SK-N-SH treated with all-trans-retinoic acid at 6 μM for 48 hours (cell line): Measurements from ENCODE around the gene TAF3.

ENCODE experiments used
- ATAC-seq: fragments of 200-7000 bp; cut with Tn5 transposase; 3 replicates; pipeline ENCODE4 v1.9.1; 2020; ENCODE audit warnings: mild to moderate bottlenecking, moderate library complexity
- CSDC2 ChIP-seq: fragments of 250-450 bp; sonication (Bioruptor Pico); IDR thresholded peaks from 2 replicates; pipeline ENCODE4 v1.5.0; 2020; ENCODE audit warnings: mild to moderate bottlenecking, moderate library complexity
- CSRNP3 ChIP-seq: fragments of 250-450 bp; sonication (Bioruptor Pico); IDR thresholded peaks from 2 replicates; pipeline ENCODE4 v1.5.1; 2021; ENCODE audit warnings: mild to moderate bottlenecking, moderate library complexity
- ESRRG ChIP-seq: fragments of 250-450 bp; sonication (Bioruptor Pico); IDR thresholded peaks from 2 replicates; pipeline ENCODE4 v1.6.1; 2021; ENCODE audit warnings: mild to moderate bottlenecking
- GLIS3 ChIP-seq: fragments of 250-450 bp; sonication (Bioruptor Pico); IDR thresholded peaks from 2 replicates; pipeline ENCODE4 v1.5.0; 2020; ENCODE audit warnings: mild to moderate bottlenecking, moderate library complexity
- ISL1 ChIP-seq: fragments of 250-450 bp; sonication (Bioruptor Pico); IDR thresholded peaks from 2 replicates; pipeline ENCODE4 v2.1.2; 2022; ENCODE audit warnings: mild to moderate bottlenecking, moderate library complexity
- PATZ1 ChIP-seq: fragments of 250-450 bp; sonication (Bioruptor Pico); IDR thresholded peaks from 2 replicates; pipeline ENCODE4 v1.8.0; 2020; ENCODE audit warnings: mild to moderate bottlenecking, moderate library complexity, borderline replicate concordance
- POU6F1 ChIP-seq: fragments of 250-450 bp; sonication (Bioruptor Pico); IDR thresholded peaks from 2 replicates; pipeline ENCODE4 v1.8.0; 2021; ENCODE audit warnings: low read depth, mild to moderate bottlenecking, moderate library complexity, borderline replicate concordance
- PPARA ChIP-seq: fragments of 250-450 bp; sonication (Bioruptor Pico); IDR thresholded peaks from 2 replicates; pipeline ENCODE4 v1.5.0; 2020; ENCODE audit warnings: mild to moderate bottlenecking, borderline replicate concordance
- RARB ChIP-seq: fragments of 250-450 bp; sonication (Bioruptor Pico); IDR thresholded peaks from 2 replicates; pipeline ENCODE4 v1.8.0; 2021; ENCODE audit warnings: mild to moderate bottlenecking, moderate library complexity
- TCF4 ChIP-seq: fragments of 250-450 bp; sonication (Bioruptor Pico); IDR thresholded peaks from 2 replicates; pipeline ENCODE4 v1.8.0; 2021; ENCODE audit warnings: mild to moderate bottlenecking, moderate library complexity, borderline replicate concordance
- TOX ChIP-seq: fragments of 250-450 bp; sonication (Bioruptor Pico); IDR thresholded peaks from 2 replicates; pipeline ENCODE4 v1.8.0; 2021; ENCODE audit warnings: mild to moderate bottlenecking, moderate library complexity, borderline replicate concordance
- ZFP3 ChIP-seq: fragments of 250-450 bp; sonication (Bioruptor Pico); IDR thresholded peaks from 2 replicates; pipeline ENCODE4 v1.5.0; 2020; ENCODE audit warnings: mild to moderate bottlenecking, moderate library complexity
- ZFP30 ChIP-seq: fragments of 450-650 bp; formaldehyde crosslinking; IDR thresholded peaks from 2 replicates; pipeline ENCODE4 v1.5.0; 2022; ENCODE audit warnings: mild to moderate bottlenecking, moderate library complexity
- ZNF565 ChIP-seq: fragments of 450-650 bp; formaldehyde crosslinking; conservative IDR thresholded peaks from 2 replicates; pipeline ENCODE4 v1.5.0; 2020; ENCODE audit warnings: low read depth, mild to moderate bottlenecking, moderate library complexity
- ZNF70 ChIP-seq: fragments of 450-650 bp; formaldehyde crosslinking; IDR thresholded peaks from 2 replicates; pipeline ENCODE4 v1.5.0; 2020; ENCODE audit warnings: mild to moderate bottlenecking, moderate library complexity
- TF ChIP-seq, protein P1 (sequence below): fragments of 250-450 bp; sonication (Bioruptor Pico); IDR thresholded peaks from 2 replicates; pipeline ENCODE4 v1.5.1; 2020; ENCODE audit warnings: low read depth, mild to moderate bottlenecking, moderate library complexity
- TF ChIP-seq, protein P2 (sequence below): fragments of 250-450 bp; sonication (Bioruptor Pico); IDR thresholded peaks from 2 replicates; pipeline ENCODE4 v1.5.0; 2020; ENCODE audit warnings: mild to moderate bottlenecking, moderate library complexity

Gene TAF3

DNA sequence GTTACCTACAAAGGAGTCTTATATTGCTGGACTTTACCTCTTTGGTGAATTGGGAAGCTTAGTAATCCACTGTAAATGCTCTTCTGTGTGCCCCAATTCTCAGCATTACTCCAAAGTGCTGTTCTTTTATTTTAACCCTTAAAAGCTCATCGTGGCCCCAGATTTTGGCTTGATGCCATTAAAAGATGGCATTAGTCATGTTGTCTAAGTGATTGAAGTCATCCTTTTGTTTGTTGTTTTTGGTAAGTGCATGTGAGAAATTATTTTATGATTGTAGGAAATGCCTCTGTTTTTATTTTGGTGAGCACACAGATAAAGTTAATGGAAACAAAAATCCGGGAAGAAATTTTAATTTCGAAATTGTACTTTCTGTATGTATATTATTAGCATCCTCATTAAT is 153.6 kb downstream of the TAF3 start:
- TF ChIP-seq CSRNP3 (CRISPR knock-in tag) (no peak), ZNF70 (CRISPR knock-in tag) (no peak), ISL1 (no peak), ZFP30 (CRISPR knock-in tag) (no peak), ESRRG (CRISPR knock-in tag) (no peak), RARB (CRISPR knock-in tag) (no peak), ZFP3 (CRISPR knock-in tag) (no peak), CSDC2 (no peak), PPARA (CRISPR knock-in tag) (no peak), TCF4 (no peak), PATZ1 (CRISPR knock-in tag) (no peak), GLIS3 (no peak), POU6F1 (CRISPR knock-in tag) (no peak), ZNF565 (no peak)
- TF ChIP-seq, protein P1, sequence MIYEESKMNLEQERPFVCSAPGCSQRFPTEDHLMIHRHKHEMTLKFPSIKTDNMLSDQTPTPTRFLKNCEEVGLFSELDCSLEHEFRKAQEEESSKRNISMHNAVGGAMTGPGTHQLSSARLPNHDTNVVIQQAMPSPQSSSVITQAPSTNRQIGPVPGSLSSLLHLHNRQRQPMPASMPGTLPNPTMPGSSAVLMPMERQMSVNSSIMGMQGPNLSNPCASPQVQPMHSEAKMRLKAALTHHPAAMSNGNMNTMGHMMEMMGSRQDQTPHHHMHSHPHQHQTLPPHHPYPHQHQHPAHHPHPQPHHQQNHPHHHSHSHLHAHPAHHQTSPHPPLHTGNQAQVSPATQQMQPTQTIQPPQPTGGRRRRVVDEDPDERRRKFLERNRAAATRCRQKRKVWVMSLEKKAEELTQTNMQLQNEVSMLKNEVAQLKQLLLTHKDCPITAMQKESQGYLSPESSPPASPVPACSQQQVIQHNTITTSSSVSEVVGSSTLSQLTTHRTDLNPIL (CRISPR knock-in tag): no peak
- TF ChIP-seq, protein P2, sequence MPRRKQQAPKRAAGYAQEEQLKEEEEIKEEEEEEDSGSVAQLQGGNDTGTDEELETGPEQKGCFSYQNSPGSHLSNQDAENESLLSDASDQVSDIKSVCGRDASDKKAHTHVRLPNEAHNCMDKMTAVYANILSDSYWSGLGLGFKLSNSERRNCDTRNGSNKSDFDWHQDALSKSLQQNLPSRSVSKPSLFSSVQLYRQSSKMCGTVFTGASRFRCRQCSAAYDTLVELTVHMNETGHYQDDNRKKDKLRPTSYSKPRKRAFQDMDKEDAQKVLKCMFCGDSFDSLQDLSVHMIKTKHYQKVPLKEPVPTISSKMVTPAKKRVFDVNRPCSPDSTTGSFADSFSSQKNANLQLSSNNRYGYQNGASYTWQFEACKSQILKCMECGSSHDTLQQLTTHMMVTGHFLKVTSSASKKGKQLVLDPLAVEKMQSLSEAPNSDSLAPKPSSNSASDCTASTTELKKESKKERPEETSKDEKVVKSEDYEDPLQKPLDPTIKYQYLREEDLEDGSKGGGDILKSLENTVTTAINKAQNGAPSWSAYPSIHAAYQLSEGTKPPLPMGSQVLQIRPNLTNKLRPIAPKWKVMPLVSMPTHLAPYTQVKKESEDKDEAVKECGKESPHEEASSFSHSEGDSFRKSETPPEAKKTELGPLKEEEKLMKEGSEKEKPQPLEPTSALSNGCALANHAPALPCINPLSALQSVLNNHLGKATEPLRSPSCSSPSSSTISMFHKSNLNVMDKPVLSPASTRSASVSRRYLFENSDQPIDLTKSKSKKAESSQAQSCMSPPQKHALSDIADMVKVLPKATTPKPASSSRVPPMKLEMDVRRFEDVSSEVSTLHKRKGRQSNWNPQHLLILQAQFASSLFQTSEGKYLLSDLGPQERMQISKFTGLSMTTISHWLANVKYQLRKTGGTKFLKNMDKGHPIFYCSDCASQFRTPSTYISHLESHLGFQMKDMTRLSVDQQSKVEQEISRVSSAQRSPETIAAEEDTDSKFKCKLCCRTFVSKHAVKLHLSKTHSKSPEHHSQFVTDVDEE: no peak
- TF ChIP-seq, all 23 proteins: peak for 0
- no peak for ATAC-seq

DNA sequence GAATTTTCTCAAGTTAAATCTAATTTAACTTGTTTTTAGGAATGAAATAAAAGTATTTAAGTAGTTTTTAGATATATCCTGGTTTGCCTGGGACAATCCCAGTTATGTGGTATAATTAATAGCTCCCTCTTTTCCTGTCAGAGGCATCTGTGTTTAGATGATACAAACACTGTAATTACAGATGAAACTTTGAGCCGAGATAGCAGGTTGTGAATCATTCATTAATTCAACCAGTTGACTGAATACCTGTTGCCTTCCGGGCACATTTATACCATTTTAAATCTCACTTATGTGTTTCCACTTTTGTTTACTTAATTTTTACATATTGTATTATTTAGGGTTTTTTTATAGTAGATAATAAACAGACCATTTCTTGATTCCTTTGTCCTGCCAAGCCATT is 154.1 kb downstream of the TAF3 start:
- ATAC-seq: no peak
- TF ChIP-seq ISL1 (0 out of 2 replicates have a peak, but pooled peaks have one; percentile 5), TCF4 (no peak)

DNA sequence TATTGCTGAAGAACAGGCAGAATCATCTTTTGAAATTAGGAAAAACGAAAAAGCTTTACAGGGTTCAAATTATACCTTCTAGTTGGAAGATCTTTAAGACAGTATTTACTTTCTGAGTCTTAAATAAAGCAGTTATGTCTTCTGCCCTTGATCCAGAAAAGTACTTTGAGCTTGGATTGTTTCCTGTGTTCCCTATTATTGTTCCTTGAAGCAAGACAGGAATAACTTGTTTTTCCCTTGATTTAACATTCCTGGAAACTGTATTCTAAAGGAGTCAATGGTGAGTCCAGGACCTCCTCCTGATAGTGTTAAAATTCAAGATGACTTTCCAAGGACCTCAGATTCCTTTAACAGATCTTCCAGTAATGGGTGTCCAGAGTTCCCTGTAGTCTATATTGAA is 161.9 kb downstream of the TAF3 start:
- no peak for ATAC-seq
- TF ChIP-seq ZNF70 (CRISPR knock-in tag) (no peak), GLIS3 (no peak), ESRRG (CRISPR knock-in tag) (no peak), TCF4 (no peak), CSDC2 (no peak), ZFP3 (CRISPR knock-in tag) (no peak), CSRNP3 (CRISPR knock-in tag) (no peak), RARB (CRISPR knock-in tag) (no peak), POU6F1 (CRISPR knock-in tag) (no peak), TOX (CRISPR knock-in tag) (no peak), PATZ1 (CRISPR knock-in tag) (no peak)
- TF ChIP-seq, protein P2: no peak
